OCI-LY1 (cell line): ENCODE data around the gene TF.

ENCODE experiments used
- EZH2 ChIP-seq: fragments of 200-600 bp; sonication (generic), shearing (Covaris generic); IDR thresholded peaks from 2 replicates; pipeline ENCODE4 v1.8.0; 2017; ENCODE audit warnings: borderline replicate concordance, mixed run types, mild to moderate bottlenecking, antibody characterized with exemption, low read length, moderate library complexity, mixed read lengths
- TF ChIP-seq, protein P1 (sequence below): fragments of 200-600 bp; sonication (generic), shearing (Covaris generic); IDR thresholded peaks from 2 replicates; pipeline ENCODE4 v1.5.1; 2017; ENCODE audit warnings: mild to moderate bottlenecking, antibody characterized with exemption, low read length, moderate library complexity, mixed read lengths

DNA sequence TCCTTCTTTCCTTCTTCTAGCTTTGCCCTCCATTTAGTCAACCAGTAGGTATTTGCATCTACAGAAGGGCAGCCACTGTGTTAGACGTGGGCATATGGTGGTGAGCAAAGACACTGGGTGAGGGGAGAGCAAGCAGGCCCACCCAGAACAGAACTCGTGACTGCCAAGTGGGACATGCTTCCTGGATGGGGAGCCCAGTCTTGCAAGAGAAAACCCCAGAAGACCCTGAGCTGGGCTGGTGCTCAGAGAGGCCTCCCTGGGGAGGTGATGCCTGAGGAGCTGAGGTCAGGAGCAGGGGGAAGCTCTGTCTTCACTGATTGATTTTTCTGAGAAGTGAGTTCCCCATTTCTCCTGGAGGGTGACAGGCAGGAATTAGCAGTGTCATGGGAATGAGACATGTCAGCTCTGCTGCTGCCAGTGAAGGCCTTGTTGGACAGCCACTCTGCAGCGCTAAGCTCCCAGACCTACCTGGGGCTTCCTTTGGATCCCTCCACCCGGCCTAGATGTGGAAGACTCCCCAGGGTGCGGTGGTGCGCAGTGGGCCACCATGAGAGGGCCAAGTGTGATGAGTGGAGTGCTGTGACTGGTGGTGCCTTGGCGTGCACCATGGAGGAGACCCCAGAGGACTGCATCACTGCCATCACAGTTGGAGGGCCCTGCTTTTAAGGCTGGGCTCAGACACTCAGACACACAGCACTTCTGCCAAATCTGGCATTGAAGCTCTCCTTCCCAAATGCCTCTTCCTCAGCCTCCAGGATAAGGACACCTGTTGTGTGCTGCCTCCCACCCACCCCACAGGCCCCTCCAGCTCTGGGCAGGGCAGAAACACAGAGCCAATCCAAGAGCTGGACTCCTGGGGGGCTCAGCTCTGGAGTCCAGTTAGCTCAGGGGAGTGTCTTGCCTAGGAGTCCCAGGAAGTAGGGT lies 44.5 kb upstream of the TF start:
- TF ChIP-seq, protein P1, sequence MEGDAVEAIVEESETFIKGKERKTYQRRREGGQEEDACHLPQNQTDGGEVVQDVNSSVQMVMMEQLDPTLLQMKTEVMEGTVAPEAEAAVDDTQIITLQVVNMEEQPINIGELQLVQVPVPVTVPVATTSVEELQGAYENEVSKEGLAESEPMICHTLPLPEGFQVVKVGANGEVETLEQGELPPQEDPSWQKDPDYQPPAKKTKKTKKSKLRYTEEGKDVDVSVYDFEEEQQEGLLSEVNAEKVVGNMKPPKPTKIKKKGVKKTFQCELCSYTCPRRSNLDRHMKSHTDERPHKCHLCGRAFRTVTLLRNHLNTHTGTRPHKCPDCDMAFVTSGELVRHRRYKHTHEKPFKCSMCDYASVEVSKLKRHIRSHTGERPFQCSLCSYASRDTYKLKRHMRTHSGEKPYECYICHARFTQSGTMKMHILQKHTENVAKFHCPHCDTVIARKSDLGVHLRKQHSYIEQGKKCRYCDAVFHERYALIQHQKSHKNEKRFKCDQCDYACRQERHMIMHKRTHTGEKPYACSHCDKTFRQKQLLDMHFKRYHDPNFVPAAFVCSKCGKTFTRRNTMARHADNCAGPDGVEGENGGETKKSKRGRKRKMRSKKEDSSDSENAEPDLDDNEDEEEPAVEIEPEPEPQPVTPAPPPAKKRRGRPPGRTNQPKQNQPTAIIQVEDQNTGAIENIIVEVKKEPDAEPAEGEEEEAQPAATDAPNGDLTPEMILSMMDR = no peak
- TF ChIP-seq EZH2 = no peak
